ENCODE measurements around the gene EML6. TPM values are rescaled to one million over a fixed set of nuclear protein-coding genes. Genes with fewer than 3 reads are reported as not detected.

EML6 gene
- total RNA-seq, 6 donors from 2014 or later: 1.5 to 7.3 (median 4.0) TPM

GRCh38 chr2:54824567-54824966 is 101.1 kb downstream of the EML6 start:
- H3K36me3 ChIP-seq: no peaks in the 10 kb centered on the region
- H3K27ac ChIP-seq: no peak overlapping the region
- no peaks in the 10 kb centered on the region for H3K27me3 ChIP-seq
- no peak for ATAC-seq (ENCODE audit: low FRiP score in 2 of 2)
- TF ChIP-seq, protein P1, sequence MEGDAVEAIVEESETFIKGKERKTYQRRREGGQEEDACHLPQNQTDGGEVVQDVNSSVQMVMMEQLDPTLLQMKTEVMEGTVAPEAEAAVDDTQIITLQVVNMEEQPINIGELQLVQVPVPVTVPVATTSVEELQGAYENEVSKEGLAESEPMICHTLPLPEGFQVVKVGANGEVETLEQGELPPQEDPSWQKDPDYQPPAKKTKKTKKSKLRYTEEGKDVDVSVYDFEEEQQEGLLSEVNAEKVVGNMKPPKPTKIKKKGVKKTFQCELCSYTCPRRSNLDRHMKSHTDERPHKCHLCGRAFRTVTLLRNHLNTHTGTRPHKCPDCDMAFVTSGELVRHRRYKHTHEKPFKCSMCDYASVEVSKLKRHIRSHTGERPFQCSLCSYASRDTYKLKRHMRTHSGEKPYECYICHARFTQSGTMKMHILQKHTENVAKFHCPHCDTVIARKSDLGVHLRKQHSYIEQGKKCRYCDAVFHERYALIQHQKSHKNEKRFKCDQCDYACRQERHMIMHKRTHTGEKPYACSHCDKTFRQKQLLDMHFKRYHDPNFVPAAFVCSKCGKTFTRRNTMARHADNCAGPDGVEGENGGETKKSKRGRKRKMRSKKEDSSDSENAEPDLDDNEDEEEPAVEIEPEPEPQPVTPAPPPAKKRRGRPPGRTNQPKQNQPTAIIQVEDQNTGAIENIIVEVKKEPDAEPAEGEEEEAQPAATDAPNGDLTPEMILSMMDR (IDR thresholded peaks at IDR 0.05): no peak
- no peak for TF ChIP-seq EP300 (IDR thresholded peaks at IDR 0.05)
- no peak for TF ChIP-seq POLR2A (IDR thresholded peaks at IDR 0.05)
- no peak for TF ChIP-seq POLR2AphosphoS5 (IDR thresholded peaks at IDR 0.05)
- no peaks in the 10 kb centered on the region for H3K9me3 ChIP-seq
- no peak for DNase-seq
- WGBS, 2 donors: 84 to 91% methylated on average over 4 of the region's 4 CpGs
- no peaks in the 10 kb centered on the region for H3K4me1 ChIP-seq
- no peak overlapping the region for H3K4me3 ChIP-seq

DNA sequence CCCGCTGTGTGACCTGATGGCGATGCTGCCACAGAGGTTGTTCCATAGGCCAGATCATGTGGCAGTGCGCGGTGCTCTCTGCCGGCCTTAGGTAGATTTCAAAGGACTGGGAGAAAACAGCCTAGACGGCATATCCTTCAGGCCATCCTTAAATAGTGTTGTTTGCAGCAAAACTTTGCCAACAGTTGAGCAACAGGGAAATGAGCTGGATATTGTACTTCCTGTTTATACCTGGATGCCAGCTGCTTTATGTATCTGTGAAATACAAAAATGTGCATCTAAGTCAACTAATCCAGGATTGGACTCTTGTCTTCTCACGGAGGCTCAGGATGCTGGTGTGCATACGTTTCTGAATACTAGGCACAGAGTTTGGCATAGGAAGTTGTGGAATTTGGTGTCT is 107.1 kb downstream of the EML6 start:
- DNase-seq (no peak), ATAC-seq (ENCODE audit: low FRiP score in 2 of 2) (no peak)
- Histone ChIP-seq H3K9me3 (no peaks in the 10 kb centered on the region), H3K4me3 (no peak overlapping the region), H3K27ac (no peak overlapping the region), H3K27me3 (no peaks in the 10 kb centered on the region), H3K36me3 (no peaks in the 10 kb centered on the region), H3K4me1 (no peaks in the 10 kb centered on the region)
- TF ChIP-seq POLR2AphosphoS5 (IDR thresholded peaks at IDR 0.05): no peak
- TF ChIP-seq, protein P1 (IDR thresholded peaks at IDR 0.05): no peak
- TF ChIP-seq EP300 (IDR thresholded peaks at IDR 0.05): no peak
- no peak for TF ChIP-seq POLR2A (IDR thresholded peaks at IDR 0.05)
- 71 to 75% methylated on average over 8 of the region's 8 CpGs for WGBS, 2 donors

DNA sequence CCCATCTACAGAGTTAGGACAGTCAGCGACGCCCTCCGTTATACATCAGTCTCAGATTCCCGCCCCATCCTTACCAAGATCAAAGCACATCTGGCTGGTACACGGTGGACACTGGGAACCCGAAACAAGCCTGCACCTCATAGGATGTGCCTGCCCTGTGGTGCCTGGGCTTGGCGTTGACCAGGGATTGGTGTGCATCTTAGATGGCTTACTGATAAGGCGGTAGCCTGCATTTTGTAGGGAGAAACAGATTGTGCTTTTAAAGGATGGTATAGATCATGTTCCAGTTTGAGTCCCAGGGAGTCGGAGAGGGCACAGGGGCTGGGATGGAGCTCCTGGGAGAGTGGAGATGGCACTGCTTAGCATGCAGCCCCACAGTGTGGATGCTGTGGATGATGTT is 108.0 kb downstream of the EML6 start:
- WGBS, 2 donors: 93 to 96% methylated on average over 9 of the region's 9 CpGs
- DNase-seq (no peak), ATAC-seq (ENCODE audit: low FRiP score in 2 of 2) (no peak)
- Histone ChIP-seq H3K36me3 (no peaks in the 10 kb centered on the region), H3K9me3 (no peaks in the 10 kb centered on the region), H3K4me3 (no peak overlapping the region), H3K27me3 (no peaks in the 10 kb centered on the region), H3K27ac (no peak overlapping the region), H3K4me1 (no peaks in the 10 kb centered on the region)
- TF ChIP-seq POLR2AphosphoS5 (IDR thresholded peaks at IDR 0.05) (no peak), POLR2A (IDR thresholded peaks at IDR 0.05) (no peak), EP300 (IDR thresholded peaks at IDR 0.05) (no peak)
- TF ChIP-seq, protein P1 (IDR thresholded peaks at IDR 0.05): no peak

DNA sequence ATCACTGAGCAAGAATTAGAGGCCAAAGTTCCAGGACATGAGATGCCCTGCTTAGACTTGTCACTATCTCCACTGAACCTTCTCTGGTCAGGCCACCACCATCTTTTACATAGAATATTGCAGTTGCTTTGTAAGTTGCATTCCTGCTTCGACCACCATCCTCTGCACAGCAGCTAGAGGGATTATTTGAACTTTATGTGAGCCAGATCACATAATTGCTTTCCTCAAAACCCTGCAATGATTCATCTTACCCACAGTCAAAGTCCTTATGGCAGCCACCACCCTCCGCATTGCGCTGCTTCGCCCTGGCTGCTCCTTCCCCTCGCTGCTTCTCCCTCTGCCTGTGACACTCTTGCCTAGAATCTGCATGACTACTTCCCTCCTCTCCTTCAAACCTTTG is 111.3 kb downstream of the EML6 start:
- Histone ChIP-seq H3K36me3 (no peaks in the 10 kb centered on the region), H3K4me3 (no peak overlapping the region), H3K27me3 (no peaks in the 10 kb centered on the region), H3K9me3 (no peaks in the 10 kb centered on the region), H3K27ac (no peak overlapping the region), H3K4me1 (no peaks in the 10 kb centered on the region)
- WGBS, 2 donors: 97 to 99% methylated on average over 5 of the region's 5 CpGs
- DNase-seq (no peak), ATAC-seq (ENCODE audit: low FRiP score in 2 of 2) (no peak)
- TF ChIP-seq EP300 (IDR thresholded peaks at IDR 0.05) (no peak), POLR2AphosphoS5 (IDR thresholded peaks at IDR 0.05) (no peak), POLR2A (IDR thresholded peaks at IDR 0.05) (no peak)
- TF ChIP-seq, protein P1 (IDR thresholded peaks at IDR 0.05): no peak

GRCh38 chr2:54836477-54836876 is 113.0 kb downstream of the EML6 start:
- Histone ChIP-seq H3K4me1 (no peaks in the 10 kb centered on the region), H3K4me3 (no peak overlapping the region), H3K36me3 (no peaks in the 10 kb centered on the region), H3K9me3 (no peaks in the 10 kb centered on the region), H3K27me3 (no peaks in the 10 kb centered on the region), H3K27ac (no peak overlapping the region)
- 71 to 90% methylated on average over 4 of the region's 4 CpGs for WGBS, 2 donors
- DNase-seq (no peak), ATAC-seq (ENCODE audit: low FRiP score in 2 of 2) (peak in 1 of 2 donors; percentile 57)
- TF ChIP-seq POLR2A (IDR thresholded peaks at IDR 0.05) (no peak), EP300 (IDR thresholded peaks at IDR 0.05) (no peak), POLR2AphosphoS5 (IDR thresholded peaks at IDR 0.05) (no peak)
- TF ChIP-seq, protein P1 (IDR thresholded peaks at IDR 0.05): no peak

Data from upper lobe of left lung (tissue), 6 donors.